ENCODE data around the gene SHD. TPM values are rescaled to one million over a fixed set of nuclear protein-coding genes. Genes with fewer than 3 reads are reported as not detected.

Gene SHD
- total and polyA plus RNA-seq, 2 of the 8 experiments (the other 6 are each of a cell fraction or from before 2014, with no cell fraction given) = 5.8 to 10.7 TPM

DNA sequence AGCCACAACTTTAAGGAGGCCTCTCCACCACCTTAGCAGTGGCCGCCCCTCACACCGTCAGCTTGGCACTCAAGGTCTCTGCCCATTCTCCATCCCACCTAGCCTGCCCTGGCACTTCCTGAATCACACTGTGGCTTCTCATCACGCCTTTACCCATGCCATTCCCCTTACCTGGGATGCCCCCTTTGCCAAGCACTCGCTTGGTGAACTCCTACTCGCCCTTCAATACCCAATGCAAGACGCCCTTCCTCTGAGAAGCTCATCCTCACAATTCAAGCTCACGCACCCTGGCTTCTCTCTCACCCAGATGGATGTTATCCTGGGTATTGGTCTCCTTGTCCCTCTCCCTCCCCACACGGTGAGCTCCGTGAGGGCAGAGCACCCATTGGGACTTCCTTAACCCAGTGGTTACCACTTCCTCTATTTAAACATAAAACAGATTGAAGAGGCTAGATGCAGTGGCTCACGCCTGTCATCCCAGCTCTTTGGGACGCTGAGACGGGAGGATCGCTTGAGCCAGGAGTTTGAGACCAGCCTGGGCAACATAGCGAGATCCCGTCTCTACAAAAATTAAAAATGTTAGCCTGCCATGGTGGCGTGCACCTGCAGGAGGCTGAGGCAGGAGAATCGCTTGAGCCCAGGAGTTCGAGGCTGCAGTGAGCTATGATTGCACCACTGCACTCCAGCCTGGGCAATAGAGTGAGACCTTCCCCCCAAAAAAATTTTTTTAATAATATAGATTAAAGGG is 12.6 kb upstream of the SHD start:
- H3K56ac ChIP-seq (replicated peaks; ENCODE audit: insufficient read length, low read depth, low read length) = no peak overlapping the region
- H3K79me1 ChIP-seq (ENCODE audit: low read depth, low read length) = no peaks in the 10 kb centered on the region
- H2BK15ac ChIP-seq (ENCODE audit: low read length) = no peak overlapping the region
- no peak overlapping the region for H3K4me3 ChIP-seq (ENCODE audit: extremely low read depth in 1 of 4, insufficient read depth in 2 of 4, low read depth in 3 of 4, low read length in 4 of 4)
- H2BK20ac ChIP-seq (ENCODE audit: low read length) = no peak overlapping the region
- no peak overlapping the region for H3K27ac ChIP-seq (ENCODE audit: low read depth, low read length)
- H3K4me1 ChIP-seq (replicated peaks in 1 of 4; ENCODE audit: control insufficient read depth in 3 of 4, insufficient read depth in 4 of 4, low read length in 3 of 4) = no peaks in the 10 kb centered on the region; a peak in 1 of 7 replicates
- H3K27me3 ChIP-seq (replicated peaks in 1 of 4; ENCODE audit: control insufficient read depth in 3 of 4, extremely low read depth in 1 of 4, insufficient read depth in 3 of 4, low read length in 3 of 4) = no peaks in the 10 kb centered on the region
- no peaks in the 10 kb centered on the region for H3K79me2 ChIP-seq (ENCODE audit: control insufficient read depth in 1 of 2, insufficient read depth in 2 of 2, low read length in 2 of 2)
- WGBS, 2 experiments (ENCODE audit: extremely low coverage in 1 of 2, insufficient coverage in 1 of 2, insufficient read length in 1 of 2, insufficient replicate concordance in 2 of 2, low coverage in 1 of 2, low lambda C conversion rate in 2 of 2, missing lambda C conversion rate in 1 of 2) = 89% methylated on average over 17 of the region's 18 CpGs; no CpG with 5 or more reads in 1 of the 2 experiments
- no peak overlapping the region; the same call in 1 of the 2 replicates for H2BK5ac ChIP-seq (ENCODE audit: low read depth, low read length)
- H3K9ac ChIP-seq (replicated peaks in 1 of 4; ENCODE audit: extremely low read depth in 1 of 4, low read depth in 3 of 4, low read length in 3 of 4) = no peak overlapping the region
- no peaks in the 10 kb centered on the region for H3K9me3 ChIP-seq (ENCODE audit: insufficient read depth in 2 of 2, low read depth in 1 of 2, low read length in 1 of 2)
- H3K23me2 ChIP-seq (ENCODE audit: low read depth, low read length) = no peaks in the 10 kb centered on the region
- no peak overlapping the region for H2BK12ac ChIP-seq (ENCODE audit: low read depth, low read length)
- no peak overlapping the region for H3K18ac ChIP-seq (ENCODE audit: extremely low read depth, low read length)
- peaks cover 1 to 2% of the 10 kb centered on the region in 2 experiments for H4K20me1 ChIP-seq (replicated peaks in 1 of 2; ENCODE audit: control insufficient read depth in 1 of 2, insufficient read depth in 2 of 2, low read length in 2 of 2)
- H4K91ac ChIP-seq (replicated peaks; ENCODE audit: insufficient read length, low read length) = no peak overlapping the region
- no peak overlapping the region for H2BK120ac ChIP-seq (replicated peaks; ENCODE audit: low read depth, low read length)
- FAIRE-seq = no peak
- DNase-seq (ENCODE audit: low read depth in 1 of 2, low spot score in 2 of 2) = no peak
- peaks cover 2 to 8% (median 5%) of the 10 kb centered on the region in 4 experiments; a peak in 4 of 8 replicates for H3K36me3 ChIP-seq (ENCODE audit: control insufficient read depth in 2 of 4, insufficient read depth in 4 of 4, low read length in 3 of 4)
- H3K23ac ChIP-seq (ENCODE audit: insufficient read length) = no peak overlapping the region
- H2AFZ ChIP-seq (ENCODE audit: low read length) = no peak overlapping the region
- ChIA-PET POLR2A (ENCODE audit: partially characterized antibody) (interaction anchor here (0.6 to 5.4 kb wide), 17 partner anchors 10 to 287 kb away, joined by 3 to 36 read pairs (median 4); partner anchors contain the start of genes CHAF1A, MPND, SHD and YJU2), CTCF (ENCODE audit: partially characterized antibody) (interaction anchor here (0.6 to 14.6 kb wide), 55 partner anchors 8 to 390 kb away, joined by 3 to 311 read pairs (median 5); partner anchors contain the start of genes CHAF1A, HDGFL2, MPND and STAP2)
- H2AK5ac ChIP-seq (ENCODE audit: low read depth, low read length) = no peak overlapping the region
- no peak overlapping the region for H4K8ac ChIP-seq (ENCODE audit: extremely low read depth, insufficient read depth, low read length)
- no peak overlapping the region for H3K4me2 ChIP-seq (ENCODE audit: insufficient read depth in 1 of 2, low read depth in 2 of 2, low read length in 2 of 2)
- no peak overlapping the region for H4K5ac ChIP-seq (ENCODE audit: insufficient read length, low read depth, low read length)
- no peak overlapping the region for H3K4ac ChIP-seq (replicated peaks; ENCODE audit: insufficient read length, low read depth, low read length)
- H3K14ac ChIP-seq (ENCODE audit: insufficient read length) = no peak overlapping the region
- TF ChIP-seq TBP (IDR thresholded peaks at IDR 0.05; ENCODE audit: low read depth, low read length) (no peak), KDM4A (IDR thresholded peaks at IDR 0.05; ENCODE audit: low read depth, low read length, severe bottlenecking) (no peak), RAD21 (IDR thresholded peaks at IDR 0.05 in 1 of 2, conservative IDR thresholded peaks at IDR 0.05 in 1 of 2; ENCODE audit: low read depth in 2 of 2, low read length in 2 of 2) (no peak), NANOG (IDR thresholded peaks at IDR 0.05; ENCODE audit: insufficient read depth, low read depth, low read length, poor library complexity, severe bottlenecking) (no peak), SAP30 (IDR thresholded peaks at IDR 0.05; ENCODE audit: insufficient read depth, insufficient replicate concordance, low read length) (no peak), CBX5 (IDR thresholded peaks at IDR 0.05; ENCODE audit: low read depth, low read length) (no peak), GTF2F1 (IDR thresholded peaks at IDR 0.05; ENCODE audit: borderline replicate concordance, low read depth, low read length) (no peak), PHF8 (conservative IDR thresholded peaks at IDR 0.05; ENCODE audit: low read depth, low read length) (no peak), CEBPB (IDR thresholded peaks at IDR 0.05; ENCODE audit: low read depth, low read length) (no peak), MAFK (IDR thresholded peaks at IDR 0.05; ENCODE audit: low read depth, low read length) (no peak), SP1 (IDR thresholded peaks at IDR 0.05; ENCODE audit: low read depth, low read length) (no peak)
